NCI-H2196 (cell line): ENCODE results near the gene ADPGK.
A peak's percentile ranks its signal among the peaks of the same experiment; 100 is the strongest.
"Not testable (repeated sequence)": the region's sequence is repeated elsewhere in the genome, so short reads cannot be mapped to it uniquely, and the experiment has no call there.

Source experiments
- DNase-seq: peaks from one replicate; lab custom pipeline; 2025; ENCODE audit not compliant: unreplicated experiment; lab: John Stamatoyannopoulos, UW

Gene ADPGK

DNA sequence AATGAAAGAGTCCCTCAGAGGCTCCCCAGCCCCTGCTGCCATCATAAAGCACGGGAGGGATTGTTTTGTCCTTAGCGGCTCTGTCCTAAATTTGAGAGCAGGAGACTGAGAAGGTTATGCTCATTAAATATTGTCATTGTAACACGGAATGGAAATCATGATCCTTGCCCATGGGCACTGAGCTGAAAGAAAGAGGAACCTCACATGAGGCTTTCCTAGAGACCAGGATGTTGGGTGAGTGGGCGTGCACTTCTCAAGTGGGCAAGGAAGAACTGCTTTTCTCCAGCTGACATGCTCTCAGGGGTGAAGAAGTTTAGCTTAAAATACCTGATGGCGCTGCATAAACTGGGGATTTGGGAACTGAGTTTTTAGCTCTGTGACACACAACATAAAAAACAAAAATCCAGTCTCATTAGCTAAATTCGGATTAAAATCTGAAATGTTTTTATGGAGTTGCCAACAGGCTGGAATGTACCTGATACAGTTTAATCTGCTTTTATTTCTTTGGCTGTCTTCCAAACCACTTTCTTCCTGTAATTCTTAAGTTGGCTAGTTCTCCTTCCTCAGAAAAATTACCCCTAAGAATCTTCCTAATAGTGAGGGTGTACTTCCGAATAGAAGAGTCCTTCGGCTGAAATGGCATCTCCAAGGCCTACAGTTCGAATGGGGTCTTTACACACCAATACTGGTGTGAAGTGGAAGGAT is 31.7 kb downstream of the ADPGK start:
- DNase-seq = no peak

DNA sequence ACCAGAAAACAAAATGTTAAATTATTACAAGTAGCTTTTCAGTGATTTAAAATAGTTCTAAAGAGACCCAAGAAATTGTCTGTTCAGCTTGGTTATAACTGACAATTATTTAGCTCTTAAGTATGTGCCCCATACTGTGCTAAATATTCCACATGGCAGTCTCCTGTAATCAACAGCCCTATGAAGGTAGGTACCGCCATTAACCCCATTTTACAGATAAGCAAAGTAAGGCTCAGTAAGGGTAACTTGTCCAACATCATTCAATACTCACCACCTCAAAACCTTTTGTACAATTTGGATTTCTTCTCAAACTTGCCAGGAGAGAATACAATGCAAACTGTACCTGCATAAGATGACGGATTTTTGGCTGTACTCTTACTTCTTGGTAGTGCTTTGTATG is 33.9 kb downstream of the ADPGK start:
- DNase-seq = no peak

DNA sequence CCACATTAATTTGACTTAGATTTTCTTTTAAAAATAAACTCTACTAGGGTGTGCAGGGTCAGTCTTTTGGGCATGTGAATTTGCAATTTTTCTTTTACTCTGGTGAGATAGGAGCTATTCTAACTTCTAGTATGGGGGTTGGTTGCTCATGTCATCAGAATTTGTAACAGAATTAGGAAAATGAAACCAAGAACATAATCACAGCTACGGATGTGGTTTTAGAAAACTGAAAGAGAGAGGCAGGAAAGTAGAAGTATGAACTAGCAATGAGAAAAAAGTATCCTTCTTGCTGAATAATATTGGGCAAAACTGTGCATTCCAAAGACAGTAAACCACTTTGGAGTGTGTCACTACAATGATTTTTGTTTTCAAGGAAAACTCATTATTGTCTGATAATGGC is 43.3 kb downstream of the ADPGK start:
- no peak for DNase-seq

DNA sequence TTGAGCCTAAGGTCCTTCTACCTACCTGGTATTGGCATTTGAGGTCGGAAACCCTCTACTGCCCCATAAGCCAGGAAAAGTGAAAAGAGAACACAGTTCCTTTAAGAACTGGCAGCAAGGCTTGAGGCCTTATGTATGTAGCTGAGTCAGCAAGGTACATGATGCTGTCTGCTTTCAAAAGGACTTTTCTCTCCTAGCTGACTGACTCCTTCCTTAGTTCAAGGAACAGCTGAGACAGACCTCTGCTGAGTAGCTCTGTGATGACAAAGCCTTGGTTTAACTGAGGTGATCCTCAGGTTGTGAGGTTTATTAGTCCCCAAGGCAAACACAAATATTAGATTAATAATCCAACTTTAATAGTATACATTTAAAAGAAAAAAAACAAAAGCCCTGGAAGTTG is 45.8 kb downstream of the ADPGK start:
- no peak for DNase-seq

DNA sequence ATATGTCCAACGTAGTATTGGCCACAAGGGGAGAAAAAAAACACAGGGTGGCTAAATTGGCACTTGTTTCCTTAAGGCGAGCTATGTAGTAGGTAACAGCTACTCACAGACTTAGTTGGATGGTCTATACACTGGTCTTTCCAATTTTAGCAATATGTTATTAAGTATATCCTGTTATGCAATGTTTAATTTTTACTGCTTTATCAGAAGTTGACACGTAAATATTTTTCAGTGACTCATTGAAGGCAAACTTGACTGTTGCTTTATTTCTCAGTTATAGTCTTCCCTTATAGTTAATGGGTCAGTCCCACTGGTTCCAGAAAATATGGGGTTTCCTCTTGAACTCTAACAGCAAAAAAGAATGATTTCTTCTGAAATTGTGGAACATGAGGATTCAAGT is 46.5 kb downstream of the ADPGK start:
- DNase-seq = no peak

DNA sequence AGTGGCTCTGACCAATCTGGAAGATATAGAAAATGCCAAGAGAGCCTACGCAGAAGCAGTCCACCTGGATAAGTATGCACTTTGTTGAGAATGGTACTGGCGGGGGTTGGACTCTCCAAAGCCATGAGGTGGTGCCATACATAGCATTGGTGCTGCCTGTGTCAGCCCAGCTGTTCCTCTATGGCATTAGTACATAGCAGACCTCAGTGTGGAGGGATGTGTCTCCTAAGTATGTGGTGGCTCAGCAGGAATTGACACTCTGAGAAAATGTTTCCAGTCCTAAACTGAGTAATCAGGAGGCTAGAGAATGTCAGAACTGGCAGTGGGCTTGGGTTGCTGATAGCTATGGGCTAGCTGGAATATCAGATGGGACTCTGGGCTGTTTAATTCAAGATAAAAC is 48.4 kb downstream of the ADPGK start:
- DNase-seq = no peak

DNA sequence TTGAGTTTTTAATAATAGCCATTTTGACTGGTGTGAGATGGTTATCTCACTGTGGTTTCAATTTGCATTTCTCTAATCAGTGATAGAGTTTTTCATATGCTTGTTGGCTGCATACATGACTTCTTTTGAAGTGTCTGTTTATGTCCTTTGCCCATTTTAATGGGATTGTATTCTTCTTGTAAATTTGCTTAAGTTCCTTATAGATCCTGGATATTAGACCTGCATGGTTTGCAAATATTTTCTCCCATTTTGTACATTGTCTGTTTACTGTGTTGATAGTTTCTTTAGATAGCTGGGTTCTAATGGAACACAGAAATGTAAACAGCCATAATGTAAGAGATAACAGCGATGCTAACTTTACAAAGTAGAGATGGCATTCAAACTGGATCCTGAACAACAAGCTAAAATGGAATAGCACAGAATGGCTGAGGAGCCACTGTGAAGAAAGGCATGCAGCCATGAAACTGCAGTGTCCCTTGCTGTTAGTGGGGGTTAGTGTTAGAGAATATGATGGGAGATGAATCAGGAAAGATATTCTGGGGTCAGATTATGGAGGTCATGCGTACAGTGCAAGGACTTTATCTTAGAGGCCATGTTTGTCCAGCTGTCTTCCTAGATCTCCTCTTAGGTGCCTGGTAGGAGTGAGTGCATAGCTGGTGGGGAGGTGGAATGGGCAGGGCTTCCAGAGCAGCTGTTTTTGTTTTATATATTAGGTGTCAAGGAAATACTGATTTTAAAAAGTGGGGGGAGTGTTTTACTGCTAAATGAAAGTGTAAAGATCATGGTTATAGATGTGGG is 49.4 kb downstream of the ADPGK start:
- no peak for DNase-seq

DNA sequence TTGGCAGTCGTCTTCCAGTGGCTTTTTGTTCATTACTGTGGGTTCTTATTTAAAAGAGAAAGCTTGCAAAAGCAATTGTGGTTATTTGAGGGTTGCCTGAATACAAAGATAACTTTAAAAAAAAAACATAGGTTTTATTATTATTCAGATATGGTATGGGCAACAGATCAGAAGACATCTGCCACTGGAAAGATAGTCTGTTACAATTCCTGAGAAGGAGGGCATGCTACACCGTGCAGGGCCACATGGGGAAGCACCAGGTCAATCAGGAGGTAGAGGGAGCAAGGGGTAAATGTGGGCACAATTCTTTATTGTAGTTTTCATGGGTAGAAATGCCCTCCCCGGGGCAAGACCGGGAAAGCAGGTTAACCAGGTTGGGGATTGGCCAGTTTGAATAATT is 51.0 kb downstream of the ADPGK start:
- no peak for DNase-seq

DNA sequence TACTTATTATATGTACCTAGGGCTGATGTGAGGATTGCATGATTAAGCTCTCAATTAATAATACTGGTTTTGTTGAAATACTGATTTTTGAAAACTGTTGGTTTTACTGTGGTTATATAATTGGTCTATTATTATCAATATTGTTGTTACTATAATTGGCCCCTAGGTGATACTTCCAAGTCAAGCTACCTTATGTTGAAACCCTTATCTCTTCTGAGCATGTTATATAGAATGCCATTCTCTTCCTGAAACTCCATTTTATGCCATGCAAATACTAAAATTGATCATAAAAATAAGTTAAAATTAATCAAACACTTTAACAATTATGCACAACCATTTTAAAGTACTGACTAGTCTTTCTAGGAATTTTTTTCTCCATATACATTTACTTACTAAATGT is 51.5 kb downstream of the ADPGK start:
- no peak for DNase-seq

DNA sequence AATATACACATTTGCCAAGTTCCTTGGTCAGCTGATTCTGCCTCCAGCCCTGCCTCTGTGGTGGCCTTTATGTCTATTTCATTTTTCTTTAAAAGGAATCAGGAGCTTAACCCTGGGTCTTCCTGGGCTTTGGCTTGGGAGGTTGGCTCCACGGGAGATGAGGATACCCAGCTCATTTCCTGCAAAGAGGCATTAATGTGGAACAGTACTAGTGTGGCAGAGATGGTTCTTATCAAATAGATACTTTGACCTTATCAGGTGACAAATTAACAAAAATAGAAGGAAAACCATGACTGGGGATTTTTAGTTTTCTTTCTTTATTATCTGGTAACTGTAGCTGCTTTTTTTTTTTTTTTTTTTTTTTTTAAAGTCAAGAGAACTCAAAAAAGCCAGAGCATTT is 54.7 kb downstream of the ADPGK start:
- no peak for DNase-seq

DNA sequence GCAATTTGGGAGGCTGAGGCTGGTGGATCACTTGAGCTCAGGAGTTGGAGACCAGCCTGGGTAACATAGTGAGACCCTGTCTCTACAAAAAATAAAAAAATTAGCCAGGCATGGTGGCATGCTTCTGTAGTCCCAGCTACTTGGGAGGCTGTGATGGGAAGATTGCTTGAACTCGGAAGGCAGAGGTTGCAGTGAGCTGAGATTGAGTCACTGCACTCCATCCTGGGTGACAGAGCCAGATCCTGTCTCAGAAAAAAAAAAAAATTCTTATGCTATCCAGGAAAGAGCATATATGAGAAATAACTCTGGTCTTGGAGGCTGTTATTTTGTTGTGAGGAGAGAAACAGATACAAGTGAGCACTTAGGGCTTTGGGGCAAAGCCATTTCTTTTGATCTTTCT is 55.3 kb downstream of the ADPGK start:
- DNase-seq = not testable (repeated sequence)

DNA sequence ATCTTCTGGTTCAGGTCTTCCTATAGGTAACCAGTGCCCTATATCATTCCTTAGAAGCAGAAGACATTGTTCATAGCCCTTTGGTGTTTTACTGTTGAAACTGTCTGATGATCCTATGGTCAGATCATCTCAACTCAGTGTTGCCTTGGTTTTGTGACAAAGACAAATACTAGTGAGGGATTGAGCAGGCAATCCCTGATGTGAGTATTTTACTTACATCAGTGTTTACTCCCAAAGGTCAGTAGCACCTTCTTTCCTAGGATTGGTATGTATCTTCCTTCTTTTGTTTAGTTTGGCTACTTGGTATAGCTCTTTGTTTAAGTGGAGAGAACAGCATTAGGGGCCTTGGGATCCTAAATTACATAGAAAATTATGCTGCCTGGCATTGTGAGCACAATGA is 56.4 kb downstream of the ADPGK start:
- DNase-seq = no peak

DNA sequence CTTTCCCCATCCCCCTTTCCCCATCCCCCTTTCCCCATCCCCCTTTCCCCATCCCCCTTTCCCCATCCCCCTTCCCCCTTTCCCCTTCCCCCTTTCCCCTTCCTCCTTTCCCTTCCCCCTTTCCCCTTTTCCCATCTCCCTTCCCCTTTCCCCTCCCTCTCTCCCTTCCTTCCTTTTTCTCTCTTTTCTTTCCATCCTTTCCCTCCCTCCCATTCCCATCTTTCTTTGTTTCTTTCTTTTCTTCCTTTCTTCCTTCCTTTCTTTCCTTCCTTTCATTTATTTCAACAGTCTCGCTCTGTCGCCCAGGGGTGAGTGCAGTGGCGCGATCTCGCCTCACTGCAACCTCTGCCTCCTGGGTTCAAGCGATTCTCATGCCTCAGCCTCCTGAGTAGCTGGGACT is 57.7 kb downstream of the ADPGK start:
- not testable (repeated sequence) for DNase-seq

DNA sequence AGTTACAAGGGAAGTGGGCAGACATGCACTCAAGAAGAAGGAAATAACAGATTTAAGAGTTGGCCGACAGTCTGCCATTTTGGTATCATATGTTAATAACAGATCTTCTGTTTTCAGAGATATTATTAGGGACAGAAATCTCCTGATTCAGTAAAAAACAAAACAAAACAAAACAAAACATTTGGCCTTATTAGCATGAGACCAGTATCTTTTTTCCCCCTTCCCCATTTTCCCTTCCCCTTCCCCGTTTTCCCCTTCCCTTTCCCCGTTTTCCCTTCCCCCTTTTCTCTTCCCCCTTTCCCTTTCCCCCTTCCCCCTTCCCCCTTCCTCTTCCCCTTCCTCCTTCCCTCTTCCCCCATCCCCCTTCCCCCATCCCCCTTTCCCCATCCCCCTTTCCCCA is 58.1 kb downstream of the ADPGK start:
- no peak for DNase-seq

DNA sequence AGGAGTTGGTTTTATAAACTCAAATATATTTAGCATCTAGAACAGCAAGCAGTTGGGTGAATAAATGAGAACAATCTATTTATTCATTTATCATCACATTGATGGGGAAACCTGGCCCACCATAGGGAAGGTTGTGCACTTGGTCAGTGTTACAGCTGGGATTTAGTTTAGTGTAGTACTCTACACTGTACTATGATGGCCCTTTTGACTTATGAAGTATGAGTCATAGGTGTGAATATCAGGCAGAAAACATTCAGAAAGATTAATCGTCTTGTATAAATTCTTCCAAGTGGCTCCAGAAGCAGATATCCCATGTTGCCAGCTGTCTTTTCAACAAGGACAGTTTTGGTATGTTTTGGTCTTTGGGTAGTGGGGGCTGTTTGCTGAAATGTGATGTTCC is 59.5 kb downstream of the ADPGK start:
- DNase-seq = no peak

DNA sequence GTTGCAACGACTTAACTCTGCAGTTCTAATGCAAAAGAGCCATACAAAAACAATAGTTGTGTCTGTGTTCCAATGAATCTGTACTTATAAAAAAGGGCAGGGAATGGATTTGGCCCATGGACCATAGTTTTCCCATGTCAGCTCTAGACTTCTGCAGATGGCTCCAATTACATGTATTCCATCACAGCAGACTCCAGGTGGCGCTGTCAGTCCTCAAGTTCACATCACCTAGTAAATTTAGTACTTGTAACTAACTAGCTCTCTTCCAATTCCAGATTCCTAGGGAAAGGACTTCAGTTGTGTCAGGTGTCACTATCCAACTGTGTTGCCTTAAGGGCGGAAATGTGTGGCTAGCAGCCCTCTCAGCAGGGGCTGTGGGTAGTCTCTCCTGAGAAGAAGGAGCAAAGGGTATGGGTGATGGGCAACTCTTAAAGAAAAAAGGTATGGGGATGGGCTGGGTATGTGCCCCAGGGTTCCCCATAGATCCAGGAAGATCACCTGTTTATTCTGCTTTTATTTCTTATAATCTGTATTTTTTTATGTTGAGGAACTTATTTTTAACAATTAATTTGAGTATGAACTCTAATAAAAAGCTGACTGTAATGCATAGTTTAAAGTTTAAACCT is 61.4 kb downstream of the ADPGK start:
- DNase-seq = peak; percentile 48

DNA sequence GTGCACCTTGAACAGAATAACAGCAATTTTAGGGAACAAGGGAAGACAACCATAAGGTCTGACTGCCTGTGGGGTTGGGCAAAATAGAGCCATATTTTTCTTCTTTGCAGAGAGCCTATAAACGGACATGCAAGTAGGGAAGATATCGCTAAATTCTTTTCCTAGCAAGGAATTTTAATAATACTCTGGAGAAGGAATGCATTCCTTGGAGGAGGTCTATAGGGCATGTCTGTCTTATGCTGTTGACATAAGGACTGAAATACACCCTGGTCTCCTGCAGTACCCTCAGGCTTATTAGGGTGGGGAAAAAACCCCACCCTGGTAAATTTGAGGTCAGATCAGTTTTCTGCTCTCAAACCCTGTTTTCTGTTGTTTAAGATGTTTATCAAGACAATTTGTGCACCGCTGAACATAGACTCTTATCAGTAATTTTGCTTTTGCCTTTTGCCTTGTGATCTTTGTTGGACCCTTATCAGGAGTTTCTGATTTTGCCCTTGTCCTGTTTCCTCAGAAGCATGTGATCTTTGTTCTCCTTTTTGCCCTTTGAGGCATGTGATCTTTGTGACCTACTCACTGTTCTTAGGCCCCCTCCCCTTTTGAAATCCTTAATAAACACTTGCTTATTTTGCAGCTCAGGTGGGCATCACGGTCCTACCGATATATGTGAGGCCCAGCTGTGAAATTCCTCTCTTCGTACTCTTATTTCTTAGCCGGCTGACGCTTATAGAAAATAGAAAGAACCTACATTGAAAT is 74.8 kb downstream of the ADPGK start:
- not testable (repeated sequence) for DNase-seq

DNA sequence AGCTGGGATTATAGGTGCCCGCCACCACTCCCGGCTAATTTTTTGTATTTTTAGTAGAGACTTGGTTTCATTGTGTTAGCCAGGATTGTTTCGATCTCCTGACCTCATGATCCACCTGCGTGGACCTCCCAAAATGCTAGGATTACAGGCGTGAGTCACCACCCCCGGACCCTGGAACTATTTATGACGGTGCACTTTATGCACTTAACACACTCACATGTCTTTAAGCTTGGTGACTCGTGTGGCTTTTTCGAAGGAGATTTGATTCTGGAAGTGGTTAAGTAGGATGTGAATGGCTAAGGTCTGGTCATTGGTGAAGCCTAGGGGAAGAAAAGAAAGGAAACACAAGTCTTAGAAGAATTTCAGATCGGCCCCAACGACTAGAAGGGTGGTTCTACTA is 77.3 kb downstream of the ADPGK start:
- no peak for DNase-seq
